DND-41 (cell line): ENCODE results near the gene CHCHD3.

Experiments
- CTCF ChIP-seq: IDR thresholded peaks from 2 replicates; pipeline ENCODE4 v1.5.1; 2012; ENCODE audit warnings: borderline replicate concordance, low read length, moderate library complexity, mild to moderate bottlenecking; ENCODE audit not compliant: poor library complexity, severe bottlenecking; ENCODE audit errors: extremely low read depth
- EZH2 ChIP-seq: IDR thresholded peaks from 3 replicates; pipeline ENCODE4 v1.6.1; 2012; ENCODE audit warnings: borderline replicate concordance, low read depth, mild to moderate bottlenecking, moderate library complexity, low read length, inconsistent platforms; ENCODE audit not compliant: severe bottlenecking

GRCh38 chr7:132871419-132871818 is 210.5 kb downstream of the CHCHD3 start:
- TF ChIP-seq CTCF (no peak), EZH2 (no peak)
